Esophagus muscularis mucosa (tissue), 4 donors: Measurements from ENCODE around the gene EFHC2.

ENCODE experiments used
- CTCF ChIP-seq, 3 experiments: fragments of 200-600 bp in 2 of 3; fragments of 450-650 bp in 1 of 3; sonication (generic) in 2 of 3; IDR thresholded peaks; one replicate each; pipeline ENCODE4 v1.5.1; 2017 to 2019; ENCODE audit warnings: antibody characterized with exemption in 3 of 3, mild to moderate bottlenecking in 2 of 3, moderate library complexity in 1 of 3
- EP300 ChIP-seq: sonication (generic); formaldehyde crosslinking; IDR thresholded peaks from one replicate; pipeline ENCODE4 v1.6.1; 2017; ENCODE audit warnings: antibody characterized with exemption
- POLR2A ChIP-seq: fragments of 450-650 bp; IDR thresholded peaks from one replicate; pipeline ENCODE4 v1.6.1; 2017; ENCODE audit warnings: antibody characterized with exemption, moderate library complexity, mild to moderate bottlenecking, low read depth
- POLR2AphosphoS5 ChIP-seq, 2 donors: sonication (generic); formaldehyde crosslinking; IDR thresholded peaks; one replicate each; pipeline ENCODE4 v1.6.1; 2017; ENCODE audit warnings: antibody characterized with exemption in 2 of 2

DNA sequence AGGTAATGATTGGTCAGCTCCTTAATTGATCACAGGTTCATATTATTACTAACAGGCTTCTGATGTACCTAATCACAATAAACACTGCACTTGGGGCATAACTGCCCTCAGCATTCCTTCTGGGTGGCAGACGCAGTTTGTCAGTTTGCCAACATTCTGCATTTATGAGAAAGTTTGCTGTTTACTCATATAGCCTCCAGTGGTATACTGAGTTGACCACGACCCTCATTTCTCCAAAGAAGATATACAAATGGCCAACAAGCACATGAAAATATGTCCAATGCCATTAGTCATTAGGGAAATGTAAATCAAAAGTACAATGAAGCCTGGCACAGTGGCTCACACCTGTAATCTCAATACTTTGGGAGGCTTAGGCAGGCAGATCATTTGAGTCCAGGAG, 26.3 kb downstream of the EFHC2 start:
- TF ChIP-seq CTCF (IDR thresholded peaks at IDR 0.05) (no peak), POLR2AphosphoS5 (IDR thresholded peaks at IDR 0.05) (no peak), POLR2A (no peak), EP300 (no peak)
